Vagina (tissue), 2 donors: Measurements from ENCODE around the gene ELMO2. TPM values are rescaled to one million over a fixed set of nuclear protein-coding genes. Genes with fewer than 3 reads are reported as not detected.
A peak's percentile ranks its signal among the peaks of the same experiment; 100 is the strongest.

Experiments
- DNase-seq, 2 donors: peaks; one replicate each; pipeline ENCODE4 v3.0.0-alpha.2; 2017; ENCODE audit errors: extremely low spot score in 2 of 2
- H3K27ac ChIP-seq: fragments of 200-600 bp; sonication (generic); one replicate; pipeline ENCODE4 v1.5.1; 2019
- H3K27me3 ChIP-seq: fragments of 200-600 bp; sonication (generic); one replicate; pipeline ENCODE4 v1.5.1; 2019
- H3K36me3 ChIP-seq, 2 donors: fragments of 200-600 bp; sonication (generic); one replicate each; pipeline ENCODE4 v1.5.1; 2017 to 2019
- H3K4me1 ChIP-seq: fragments of 200-600 bp; sonication (generic); one replicate; pipeline ENCODE4 v1.5.1; 2019
- H3K4me3 ChIP-seq, 2 donors: fragments of 200-600 bp; sonication (generic); 1 replicate in 1 of 2; 2 replicates in 1 of 2; pipeline ENCODE4 v1.5.1; 2016 to 2019
- H3K9me3 ChIP-seq: fragments of 200-600 bp; sonication (generic); one replicate; pipeline ENCODE4 v1.5.1; 2019
- POLR2A ChIP-seq, 2 donors: fragments of 450-650 bp; IDR thresholded peaks; one replicate each; pipeline ENCODE4 v1.6.1; 2017; ENCODE audit warnings: antibody characterized with exemption in 2 of 2, mild to moderate bottlenecking in 2 of 2, moderate library complexity in 2 of 2
- POLR2AphosphoS5 ChIP-seq, 2 donors: sonication (generic); formaldehyde crosslinking; IDR thresholded peaks; one replicate each; pipeline ENCODE4 v1.9.0; 2017; ENCODE audit warnings: antibody characterized with exemption in 2 of 2, mild to moderate bottlenecking in 2 of 2, low read depth in 1 of 2; ENCODE audit not compliant: insufficient read depth in 1 of 2
- intact Hi-C: fragments of 100-400 bp; cut with DNase I; formaldehyde crosslinking; loops from one replicate; pipeline ENCODE4 v1.15.1; 2023
- total RNA-seq: library from RNA; depleted of rRNA; stranded (reverse); fragments of >200 nt; gene quantifications from one replicate; pipeline ENCODE4 v1.2.3, GENCODE V29; 2016
- TF ChIP-seq, protein P1 (sequence below), 3 experiments: fragments of 450-650 bp in 2 of 3; fragments of 200-600 bp in 1 of 3; sonication (generic) in 1 of 3; IDR thresholded peaks; one replicate each; pipeline ENCODE4 v1.5.1; 2017 to 2019; ENCODE audit warnings: antibody characterized with exemption in 3 of 3, mild to moderate bottlenecking in 2 of 3, moderate library complexity in 2 of 3

The ELMO2 gene
- total RNA-seq, 1 donor from 2014 or later: 73.9 TPM

DNA sequence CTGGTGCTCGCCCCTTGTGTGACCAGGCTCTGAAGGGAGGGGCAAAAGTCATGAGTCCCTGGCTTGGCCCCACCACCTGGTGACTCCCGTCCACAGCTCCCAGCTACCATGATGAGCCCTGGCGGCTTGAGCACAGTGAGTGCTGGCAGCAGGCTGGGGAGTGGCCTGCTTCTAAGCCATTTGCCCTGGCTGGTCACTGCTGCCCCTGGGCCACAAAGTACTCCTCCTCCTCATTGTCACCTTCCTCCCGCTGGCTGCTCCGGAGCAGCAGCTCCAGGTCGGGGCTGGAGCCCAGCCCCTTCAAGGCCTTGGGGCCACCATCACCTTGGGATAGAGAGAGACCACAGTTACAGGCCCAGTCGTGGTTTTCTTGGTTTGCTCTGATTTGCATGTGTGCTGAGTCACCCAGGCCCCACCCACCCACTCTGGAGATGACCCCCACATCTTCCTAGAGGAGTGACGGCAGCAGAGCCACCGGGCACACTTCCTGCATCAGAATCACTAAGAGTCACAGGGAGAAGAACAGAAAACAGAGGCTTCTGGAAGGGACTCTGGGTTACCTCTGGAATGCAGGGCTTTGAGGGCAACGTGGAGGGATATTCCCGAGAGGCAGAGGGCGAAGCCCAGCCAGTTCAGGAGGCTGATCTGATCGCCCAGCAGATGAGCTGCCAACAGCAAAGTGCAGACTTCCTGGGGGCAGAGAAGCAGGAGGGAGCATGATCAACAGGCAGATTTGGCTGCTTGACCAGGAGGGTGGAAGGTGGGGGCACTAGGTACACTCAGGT, 56.0 kb downstream of the ELMO2 start:
- peak overlapping the region; percentile 10 for H3K27ac ChIP-seq
- peaks cover 0 to 21% of the 10 kb centered on the region in 2 donors for H3K36me3 ChIP-seq
- intact Hi-C loops: no loop called here
- no peak overlapping the region for H3K4me3 ChIP-seq
- TF ChIP-seq POLR2A (IDR thresholded peaks at IDR 0.05) (no peak), POLR2AphosphoS5 (IDR thresholded peaks at IDR 0.05; ENCODE audit: insufficient read depth in 1 of 2, low read depth in 1 of 2) (no peak)
- TF ChIP-seq, protein P1, sequence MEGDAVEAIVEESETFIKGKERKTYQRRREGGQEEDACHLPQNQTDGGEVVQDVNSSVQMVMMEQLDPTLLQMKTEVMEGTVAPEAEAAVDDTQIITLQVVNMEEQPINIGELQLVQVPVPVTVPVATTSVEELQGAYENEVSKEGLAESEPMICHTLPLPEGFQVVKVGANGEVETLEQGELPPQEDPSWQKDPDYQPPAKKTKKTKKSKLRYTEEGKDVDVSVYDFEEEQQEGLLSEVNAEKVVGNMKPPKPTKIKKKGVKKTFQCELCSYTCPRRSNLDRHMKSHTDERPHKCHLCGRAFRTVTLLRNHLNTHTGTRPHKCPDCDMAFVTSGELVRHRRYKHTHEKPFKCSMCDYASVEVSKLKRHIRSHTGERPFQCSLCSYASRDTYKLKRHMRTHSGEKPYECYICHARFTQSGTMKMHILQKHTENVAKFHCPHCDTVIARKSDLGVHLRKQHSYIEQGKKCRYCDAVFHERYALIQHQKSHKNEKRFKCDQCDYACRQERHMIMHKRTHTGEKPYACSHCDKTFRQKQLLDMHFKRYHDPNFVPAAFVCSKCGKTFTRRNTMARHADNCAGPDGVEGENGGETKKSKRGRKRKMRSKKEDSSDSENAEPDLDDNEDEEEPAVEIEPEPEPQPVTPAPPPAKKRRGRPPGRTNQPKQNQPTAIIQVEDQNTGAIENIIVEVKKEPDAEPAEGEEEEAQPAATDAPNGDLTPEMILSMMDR (IDR thresholded peaks at IDR 0.05): no peak
- no peaks in the 10 kb centered on the region for H3K27me3 ChIP-seq
- no peaks in the 10 kb centered on the region for H3K4me1 ChIP-seq
- H3K9me3 ChIP-seq: no peaks in the 10 kb centered on the region
- DNase-seq: no peak

DNA sequence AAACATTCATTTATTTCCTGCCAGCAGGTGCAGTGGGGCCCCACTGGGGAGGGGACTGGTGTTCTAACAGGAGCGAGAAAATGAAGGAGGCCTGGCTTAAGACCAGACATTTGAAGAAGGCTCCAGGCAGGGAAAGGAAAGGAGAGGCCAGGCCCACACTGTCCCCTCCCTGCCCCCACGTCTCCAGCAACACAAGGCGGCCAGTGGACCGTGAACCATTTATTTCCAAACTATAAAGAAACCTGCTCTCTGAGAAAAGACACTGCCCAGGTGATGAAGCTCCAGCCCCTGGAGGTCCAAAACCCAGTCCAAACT, 56.7 kb downstream of the ELMO2 start:
- no peak for DNase-seq
- no peaks in the 10 kb centered on the region for H3K27me3 ChIP-seq
- intact Hi-C loops: no loop called here
- no peak overlapping the region for H3K4me3 ChIP-seq
- no peak overlapping the region for H3K27ac ChIP-seq
- no peaks in the 10 kb centered on the region for H3K9me3 ChIP-seq
- H3K36me3 ChIP-seq: peaks cover 0 to 21% of the 10 kb centered on the region in 2 donors
- H3K4me1 ChIP-seq: no peaks in the 10 kb centered on the region
- TF ChIP-seq, protein P1 (IDR thresholded peaks at IDR 0.05): no peak
- TF ChIP-seq POLR2A (IDR thresholded peaks at IDR 0.05) (no peak), POLR2AphosphoS5 (IDR thresholded peaks at IDR 0.05; ENCODE audit: insufficient read depth in 1 of 2, low read depth in 1 of 2) (no peak)

DNA sequence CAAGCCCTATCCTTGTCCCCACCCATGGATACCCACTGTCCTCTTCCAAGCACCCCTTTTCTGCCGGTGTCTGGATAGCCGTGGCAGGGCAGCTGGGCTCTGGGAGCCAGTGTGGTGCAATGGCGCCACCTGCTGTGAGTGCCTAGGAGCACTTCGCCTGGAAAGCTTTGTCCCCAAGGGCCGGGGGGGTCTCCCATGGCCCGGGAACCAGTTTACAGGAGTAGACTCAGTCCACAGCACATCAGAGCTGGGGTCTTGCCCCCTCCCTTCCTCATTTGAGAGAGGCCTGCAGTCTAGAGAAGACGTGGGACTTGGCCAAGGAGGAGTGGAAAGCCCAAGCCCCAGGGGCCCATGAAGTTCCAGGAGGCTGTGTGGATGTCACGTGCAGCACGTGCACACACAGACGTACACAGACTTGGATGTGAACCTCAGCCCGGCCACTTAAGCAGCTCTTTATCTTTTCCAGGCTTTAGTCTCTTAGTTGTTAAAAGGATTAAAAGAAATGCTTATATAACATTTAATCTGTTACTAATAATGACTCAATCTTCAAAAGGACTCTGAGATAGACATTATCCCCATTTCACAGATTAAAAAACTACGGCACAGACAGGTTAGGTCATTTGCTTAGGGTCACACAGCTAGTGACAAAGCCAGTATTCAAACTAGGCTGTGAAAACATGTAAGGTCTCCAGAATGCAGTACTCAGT, 57.2 kb downstream of the ELMO2 start:
- Histone ChIP-seq H3K9me3 (no peaks in the 10 kb centered on the region), H3K4me3 (no peak overlapping the region), H3K27ac (peak overlapping the region; percentile 31), H3K27me3 (no peaks in the 10 kb centered on the region), H3K36me3 (peaks cover 0 to 21% of the 10 kb centered on the region in 2 donors), H3K4me1 (no peaks in the 10 kb centered on the region)
- DNase-seq: no peak
- intact Hi-C loops: no loop called here
- TF ChIP-seq, protein P1 (IDR thresholded peaks at IDR 0.05): peak in 2 of 3 experiments; percentile 56 to 61
- no peak for TF ChIP-seq POLR2A (IDR thresholded peaks at IDR 0.05)

DNA sequence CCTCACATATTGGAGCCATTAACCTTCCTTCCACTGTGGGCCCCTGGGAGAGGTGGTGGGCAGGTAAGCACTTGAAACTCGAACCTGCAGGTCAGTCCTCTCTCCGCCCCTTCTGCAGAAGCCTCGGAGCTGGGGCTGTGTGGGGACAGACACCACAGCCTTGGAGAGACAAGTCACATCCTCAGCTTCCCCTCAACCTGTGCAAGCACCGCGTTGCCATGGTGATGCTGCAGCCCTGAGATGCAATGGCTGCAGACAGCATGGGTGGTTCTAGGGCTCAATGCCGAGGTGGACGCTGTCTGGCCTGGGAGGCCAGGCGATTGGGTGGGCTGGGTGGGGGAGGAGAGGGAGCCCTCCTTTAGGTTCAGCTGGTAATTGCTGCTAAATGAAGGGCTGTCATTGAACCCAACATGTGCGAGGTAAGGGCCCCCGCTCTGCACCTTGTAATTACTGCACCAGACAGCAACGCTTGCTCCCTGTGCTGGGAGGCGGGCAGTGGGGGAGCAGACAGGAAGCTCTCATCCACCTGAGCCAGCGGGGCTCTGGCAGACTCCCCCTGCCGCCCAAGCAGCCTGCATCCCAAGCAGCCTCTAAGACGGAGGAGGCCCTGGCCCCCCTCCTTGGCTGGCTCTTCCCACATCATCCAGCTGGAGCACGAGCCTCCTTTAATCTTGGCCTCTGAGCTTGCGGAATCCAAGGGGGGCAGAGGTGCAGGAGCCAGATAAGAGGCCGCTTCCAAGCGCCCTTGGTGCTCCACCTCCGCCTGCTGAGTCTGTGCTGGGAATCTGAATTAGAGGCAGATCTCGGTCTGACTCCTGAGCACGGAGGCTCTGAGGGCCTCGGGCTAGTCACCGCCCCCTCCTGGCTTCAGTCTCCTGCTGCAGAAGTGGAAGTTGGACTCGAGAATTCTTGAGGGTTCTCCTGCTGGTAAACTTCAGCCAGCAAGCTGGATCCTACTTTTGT, 58.3 kb downstream of the ELMO2 start:
- H3K4me3 ChIP-seq: no peak overlapping the region
- H3K27me3 ChIP-seq: no peaks in the 10 kb centered on the region
- no peak for DNase-seq
- H3K4me1 ChIP-seq: peaks cover 6% of the 10 kb centered on the region
- H3K9me3 ChIP-seq: no peaks in the 10 kb centered on the region
- H3K36me3 ChIP-seq: peaks cover 0 to 21% of the 10 kb centered on the region in 2 donors
- intact Hi-C loops: no loop called here
- TF ChIP-seq, protein P1 (IDR thresholded peaks at IDR 0.05): no peak
- no peak for TF ChIP-seq POLR2AphosphoS5 (IDR thresholded peaks at IDR 0.05; ENCODE audit: insufficient read depth in 1 of 2, low read depth in 1 of 2)
- no peak for TF ChIP-seq POLR2A (IDR thresholded peaks at IDR 0.05)
- H3K27ac ChIP-seq: peak overlapping the region; percentile 31
